Caco-2 (cell line): Measurements from ENCODE around the gene FAM131A. TPM values are rescaled to one million over a fixed set of nuclear protein-coding genes. Genes with fewer than 3 reads are reported as not detected.

Experiments used
- BruUV-seq: library from RNA; stranded (reverse); fragments of 400-500 nt; replicated peaks from 2 replicates; lab custom pipeline; 2021; lab: Mats Ljungman, UMichigan
- CTCF ChIA-PET: fragments of 300-600 bp; sonication (Branson Sonifier 250); formaldehyde crosslinking; loops from one replicate; lab custom pipeline; 2022; ENCODE audit warnings: antibody characterized with exemption; lab: Charles Lee
- POLR2A ChIA-PET: fragments of 300-600 bp; sonication (Branson Sonifier 250); formaldehyde crosslinking; loops from one replicate; lab custom pipeline; 2022; ENCODE audit warnings: antibody characterized with exemption; lab: Charles Lee
- DNase-seq, 2 experiments: peaks; one replicate each; pipeline versions ENCODE4 v3.0.0 to v3.0.0-alpha.2; 2020 to 2022
- H3K27me3 ChIP-seq: replicated peaks from 2 replicates; pipeline ENCODE4 v1.6.0; 2011; ENCODE audit warnings: low read length; ENCODE audit not compliant: control insufficient read depth, insufficient read depth
- H3K36me3 ChIP-seq: 2 replicates; pipeline ENCODE4 v1.5.1; 2011; ENCODE audit warnings: low read length; ENCODE audit not compliant: control insufficient read depth, insufficient read depth
- H3K4me1 ChIP-seq: fragments of 250-450 bp; sonication (Bioruptor Pico); 2 replicates; pipeline ENCODE4 v1.5.1; 2020; ENCODE audit warnings: mild to moderate bottlenecking
- H3K4me3 ChIP-seq: 2 replicates; pipeline ENCODE4 v1.5.1; 2011; ENCODE audit warnings: low read depth, mild to moderate bottlenecking, control low read depth, low read length
- H3K9me3 ChIP-seq: fragments of 250-450 bp; sonication (Bioruptor Pico); 2 replicates; pipeline ENCODE4 v1.5.1; 2020; ENCODE audit warnings: mild to moderate bottlenecking, moderate library complexity
- H3K27ac Mint-ChIP-seq: one replicate; pipeline ENCODE4 v1.8.0; 2022; ENCODE audit warnings: mixed read lengths; ENCODE audit not compliant: unreplicated experiment
- H3K27me3 Mint-ChIP-seq: one replicate; pipeline ENCODE4 v1.8.0; 2022; ENCODE audit warnings: mixed read lengths; ENCODE audit not compliant: insufficient read depth, unreplicated experiment
- H3K36me3 Mint-ChIP-seq: one replicate; pipeline ENCODE4 v1.8.0; 2022; ENCODE audit warnings: mild to moderate bottlenecking, mixed read lengths; ENCODE audit not compliant: insufficient read depth, unreplicated experiment
- H3K4me1 Mint-ChIP-seq: one replicate; pipeline ENCODE4 v1.8.0; 2022; ENCODE audit warnings: low read depth, mixed read lengths; ENCODE audit not compliant: unreplicated experiment
- H3K4me3 Mint-ChIP-seq: one replicate; pipeline ENCODE4 v1.8.0; 2022; ENCODE audit warnings: mild to moderate bottlenecking, moderate library complexity, mixed read lengths; ENCODE audit not compliant: unreplicated experiment
- H3K9me3 Mint-ChIP-seq: one replicate; pipeline ENCODE4 v1.8.0; 2022; ENCODE audit warnings: mixed read lengths; ENCODE audit not compliant: unreplicated experiment
- intact Hi-C: fragments of 100-400 bp; cut with micrococcal nuclease; formaldehyde crosslinking; loops from one replicate; pipeline ENCODE4 v1.10.0; 2022; ENCODE audit not compliant: unreplicated experiment
- total RNA-seq: library from RNA; stranded (reverse); gene quantifications from 2 replicates; pipeline ENCODE4 v1.2.3, GENCODE V29; 2022
- TF ChIP-seq, protein P1 (sequence below), 2 experiments: fragments of 200-600 bp in 1 of 2; IDR thresholded peaks; 1 replicate in 1 of 2; 2 replicates in 1 of 2; pipeline versions ENCODE4 v1.5.1 to v1.8.0; 2011 to 2022; ENCODE audit warnings: antibody characterized with exemption in 1 of 2, control low read depth in 1 of 2, inconsistent platforms in 1 of 2, low read depth in 1 of 2, low read length in 1 of 2, mild to moderate bottlenecking in 1 of 2, moderate library complexity in 1 of 2; ENCODE audit not compliant: insufficient read depth in 1 of 2, severe bottlenecking in 1 of 2, unreplicated experiment in 1 of 2

FAM131A gene
- total RNA-seq, 1 experiment from 2014 or later, result 6.1 TPM

DNA sequence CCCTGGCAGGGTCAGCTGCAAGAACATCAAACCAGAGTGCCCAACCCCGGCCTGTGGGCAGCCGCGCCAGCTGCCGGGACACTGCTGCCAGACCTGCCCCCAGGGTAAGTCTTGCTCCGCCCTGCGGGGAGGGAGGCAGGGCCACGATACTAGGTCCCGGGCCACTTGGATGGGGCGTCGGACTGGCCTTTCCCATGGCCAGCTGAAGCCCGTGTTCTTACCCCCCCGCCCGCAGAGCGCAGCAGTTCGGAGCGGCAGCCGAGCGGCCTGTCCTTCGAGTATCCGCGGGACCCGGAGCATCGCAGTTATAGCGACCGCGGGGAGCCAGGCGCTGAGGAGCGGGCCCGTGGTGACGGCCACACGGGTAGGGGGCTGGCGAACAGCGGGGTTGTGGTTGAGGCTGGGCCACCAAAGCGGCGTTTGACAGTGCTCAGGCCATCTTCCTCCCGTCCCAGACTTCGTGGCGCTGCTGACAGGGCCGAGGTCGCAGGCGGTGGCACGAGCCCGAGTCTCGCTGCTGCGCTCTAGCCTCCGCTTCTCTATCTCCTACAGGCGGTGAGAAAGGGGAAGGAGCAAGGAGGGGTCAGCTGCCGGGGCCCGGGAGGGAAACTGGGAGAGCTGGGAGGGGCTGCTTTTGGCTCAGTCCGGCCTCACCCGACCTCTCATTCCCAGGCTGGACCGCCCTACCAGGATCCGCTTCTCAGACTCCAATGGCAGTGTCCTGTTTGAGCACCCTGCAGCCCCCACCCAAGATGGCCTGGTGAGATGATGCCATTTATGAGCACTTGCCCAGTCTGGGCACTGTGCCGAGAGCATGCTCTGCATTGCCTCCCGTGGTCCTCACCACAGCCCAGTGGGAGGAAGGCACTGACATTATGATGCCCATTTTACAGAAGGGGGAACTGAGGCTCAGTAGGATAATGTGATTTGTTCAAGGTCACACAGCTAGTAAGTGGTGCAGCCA lies 44.1 kb downstream of the FAM131A start:
- H3K4me3 Mint-ChIP-seq, result no peak overlapping the region
- ChIA-PET CTCF (interaction anchor here (1.5 kb wide), 1 partner anchor 10 kb away, joined by 4 read pairs; no protein-coding TSS in a partner anchor), POLR2A (no interaction called here)
- no peak for DNase-seq
- Histone ChIP-seq H3K27me3 (no peaks in the 10 kb centered on the region; the same call in 1 of the 2 replicates), H3K9me3 (no peaks in the 10 kb centered on the region), H3K4me3 (no peak overlapping the region), H3K4me1 (peaks cover 22% of the 10 kb centered on the region), H3K36me3 (peaks cover 1% of the 10 kb centered on the region; the same call in 1 of the 2 replicates)
- no peak overlapping the region for H3K27ac Mint-ChIP-seq
- TF ChIP-seq, protein P1, sequence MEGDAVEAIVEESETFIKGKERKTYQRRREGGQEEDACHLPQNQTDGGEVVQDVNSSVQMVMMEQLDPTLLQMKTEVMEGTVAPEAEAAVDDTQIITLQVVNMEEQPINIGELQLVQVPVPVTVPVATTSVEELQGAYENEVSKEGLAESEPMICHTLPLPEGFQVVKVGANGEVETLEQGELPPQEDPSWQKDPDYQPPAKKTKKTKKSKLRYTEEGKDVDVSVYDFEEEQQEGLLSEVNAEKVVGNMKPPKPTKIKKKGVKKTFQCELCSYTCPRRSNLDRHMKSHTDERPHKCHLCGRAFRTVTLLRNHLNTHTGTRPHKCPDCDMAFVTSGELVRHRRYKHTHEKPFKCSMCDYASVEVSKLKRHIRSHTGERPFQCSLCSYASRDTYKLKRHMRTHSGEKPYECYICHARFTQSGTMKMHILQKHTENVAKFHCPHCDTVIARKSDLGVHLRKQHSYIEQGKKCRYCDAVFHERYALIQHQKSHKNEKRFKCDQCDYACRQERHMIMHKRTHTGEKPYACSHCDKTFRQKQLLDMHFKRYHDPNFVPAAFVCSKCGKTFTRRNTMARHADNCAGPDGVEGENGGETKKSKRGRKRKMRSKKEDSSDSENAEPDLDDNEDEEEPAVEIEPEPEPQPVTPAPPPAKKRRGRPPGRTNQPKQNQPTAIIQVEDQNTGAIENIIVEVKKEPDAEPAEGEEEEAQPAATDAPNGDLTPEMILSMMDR (IDR thresholded peaks at IDR 0.05; ENCODE audit: insufficient read depth in 1 of 2, low read depth in 1 of 2, low read length in 1 of 2, severe bottlenecking in 1 of 2, unreplicated experiment in 1 of 2), result no peak
- intact Hi-C loops, result no loop called here
- no TSS peak for BruUV-seq
- no peaks in the 10 kb centered on the region for H3K36me3 Mint-ChIP-seq
- H3K27me3 Mint-ChIP-seq, result no peaks in the 10 kb centered on the region
- peaks cover 11% of the 10 kb centered on the region for H3K4me1 Mint-ChIP-seq
- no peaks in the 10 kb centered on the region for H3K9me3 Mint-ChIP-seq

DNA sequence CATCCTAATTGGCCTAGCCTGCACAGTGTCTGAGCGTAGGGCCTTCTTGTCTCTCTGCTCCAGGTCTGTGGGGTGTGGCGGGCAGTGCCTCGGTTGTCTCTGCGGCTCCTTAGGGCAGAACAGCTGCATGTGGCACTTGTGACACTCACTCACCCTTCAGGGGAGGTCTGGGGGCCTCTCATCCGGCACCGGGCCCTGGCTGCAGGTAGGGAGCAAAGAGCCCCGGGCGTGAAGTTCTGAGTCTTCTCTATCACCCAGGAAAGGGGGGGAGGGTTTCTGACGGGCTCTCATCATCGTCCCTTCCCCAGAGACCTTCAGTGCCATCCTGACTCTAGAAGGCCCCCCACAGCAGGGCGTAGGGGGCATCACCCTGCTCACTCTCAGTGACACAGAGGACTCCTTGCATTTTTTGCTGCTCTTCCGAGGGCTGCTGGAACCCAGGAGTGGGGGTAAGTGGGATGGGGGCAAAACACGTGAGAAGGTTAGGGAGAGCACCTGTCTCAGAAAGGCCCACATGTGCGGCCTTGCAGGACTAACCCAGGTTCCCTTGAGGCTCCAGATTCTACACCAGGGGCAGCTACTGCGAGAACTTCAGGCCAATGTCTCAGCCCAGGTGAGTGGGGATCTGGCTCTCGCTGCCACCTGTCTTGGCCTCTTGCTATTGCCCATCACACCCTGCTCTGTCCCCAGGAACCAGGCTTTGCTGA lies 45.1 kb downstream of the FAM131A start:
- no peaks in the 10 kb centered on the region for H3K27me3 Mint-ChIP-seq
- H3K4me3 ChIP-seq, result no peak overlapping the region
- no peaks in the 10 kb centered on the region for H3K9me3 ChIP-seq
- BruUV-seq, result no TSS peak
- H3K4me1 ChIP-seq, result peaks cover 21% of the 10 kb centered on the region
- H3K36me3 Mint-ChIP-seq, result no peaks in the 10 kb centered on the region
- CTCF ChIA-PET, result no interaction called here
- no peak for DNase-seq
- peaks cover 11% of the 10 kb centered on the region for H3K4me1 Mint-ChIP-seq
- TF ChIP-seq, protein P1 (IDR thresholded peaks at IDR 0.05; ENCODE audit: insufficient read depth in 1 of 2, low read depth in 1 of 2, low read length in 1 of 2, severe bottlenecking in 1 of 2, unreplicated experiment in 1 of 2), result no peak
- no peak overlapping the region for H3K4me3 Mint-ChIP-seq
- intact Hi-C loops, result no loop called here
- H3K27ac Mint-ChIP-seq, result no peak overlapping the region
- no peaks in the 10 kb centered on the region; the same call in 1 of the 2 replicates for H3K27me3 ChIP-seq
- POLR2A ChIA-PET, result no interaction called here
- H3K9me3 Mint-ChIP-seq, result no peaks in the 10 kb centered on the region
- H3K36me3 ChIP-seq, result peaks cover 1% of the 10 kb centered on the region; the same call in 1 of the 2 replicates
